Measurements from ENCODE around the gene SLC7A9. TPM values are rescaled to one million over a fixed set of nuclear protein-coding genes. Genes with fewer than 3 reads are reported as not detected.

SLC7A9 gene
- total RNA-seq, 4 donors from 2014 or later, result 0.44 TPM; not detected in 3

DNA sequence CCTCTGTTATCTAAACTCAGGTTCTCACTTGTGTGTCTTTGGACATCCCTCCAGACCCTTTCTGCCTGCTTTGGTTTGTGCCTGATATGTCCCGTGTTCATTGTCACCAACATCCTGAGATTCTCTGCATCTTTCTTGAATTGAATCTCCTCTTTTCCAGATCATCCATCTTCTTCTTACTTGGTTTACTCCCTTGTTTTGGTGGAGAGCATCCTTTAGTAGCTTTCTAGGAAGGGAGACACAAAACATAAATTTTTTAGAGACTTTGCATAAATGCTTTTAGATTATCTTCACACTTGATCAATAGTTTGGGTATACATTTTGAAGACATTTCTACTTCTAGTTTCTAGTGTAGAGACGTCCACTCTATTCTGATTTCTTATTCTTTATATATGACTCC is 88.3 kb downstream of the SLC7A9 start:
- Histone ChIP-seq H3K27ac (no peak overlapping the region), H3K4me3 (no peak overlapping the region), H3K4me1 (no peaks in the 10 kb centered on the region), H3K36me3 (no peaks in the 10 kb centered on the region), H3K27me3 (no peaks in the 10 kb centered on the region), H3K9me3 (no peaks in the 10 kb centered on the region)
- intact Hi-C loops (cut with DNase I; ENCODE audit: low total_unique reads) (no loop called here), in situ Hi-C loops (cut with MboI; ENCODE audit: low sequenced_read_pairs in 4 of 4) (no loop called here)
- no peak for TF ChIP-seq POLR2A (IDR thresholded peaks at IDR 0.05)
- DNase-seq, result no peak
- ATAC-seq, result no peak

Other genes with a start within 250 kb of the SLC7A9 start
- 10 to 100 TPM; 36.4 to 78.3 (median 53.5) TPM for gene ANKRD27, start 194.6 kb downstream of the SLC7A9 start, total RNA-seq
- 10 to 100 TPM in 1 of 4 donors, 1 to 10 TPM in 3; 3.9 to 10.6 (median 6.0) TPM for gene RGS9BP, start 193.9 kb downstream of the SLC7A9 start, total RNA-seq
- 10 to 100 TPM; 28.8 to 34.8 (median 29.2) TPM for gene NUDT19, start 177.9 kb downstream of the SLC7A9 start, total RNA-seq
- 1 to 10 TPM in 1 of 4 donors, under 1 TPM in 3; 0.10 to 1.0 (median 0.37) TPM for gene TDRD12, start 150.0 kb downstream of the SLC7A9 start, total RNA-seq
- 10 to 100 TPM in 2 of 4 donors, 1 to 10 TPM in 2; 3.4 to 20.9 (median 9.5) TPM for gene CEP89, start 102.2 kb upstream of the SLC7A9 start, total RNA-seq
- gene FAAP24, start 102.5 kb upstream of the SLC7A9 start, total RNA-seq, result under 1 TPM in 2 of 4 donors, not detected in 2; 0.16 to 0.97 TPM
- under 1 TPM in 3 of 4 donors, not detected in 1; 0.39 to 0.71 (median 0.70) TPM for gene RHPN2, start 195.1 kb upstream of the SLC7A9 start, total RNA-seq
- 1 to 10 TPM; 2.2 to 5.3 (median 4.6) TPM for gene GPATCH1, start 211.4 kb upstream of the SLC7A9 start, total RNA-seq

Measured in gastrocnemius medialis (tissue), 4 donors.